22Rv1 (cell line): ENCODE results near the gene FOLR3.
"Not testable (repeated sequence)": the region's sequence is repeated elsewhere in the genome, so short reads cannot be mapped to it uniquely, and the experiment has no call there.

Experiments
- CTCF ChIP-seq: fragments of 450-650 bp; IDR thresholded peaks from 2 replicates; pipeline ENCODE4 v1.5.1; 2017; ENCODE audit warnings: mild to moderate bottlenecking
- ZFX ChIP-seq: fragments of 450-650 bp; IDR thresholded peaks from 2 replicates; pipeline ENCODE4 v1.6.1; 2017; ENCODE audit warnings: antibody characterized with exemption, borderline replicate concordance

GRCh38 chr11:72181553-72181958, 46.0 kb downstream of the FOLR3 start:
- TF ChIP-seq CTCF, ZFX: not testable (repeated sequence)
